Osteoblast (primary cell): ENCODE measurements around the gene TUBGCP5. TPM values are rescaled to one million over a fixed set of nuclear protein-coding genes. Genes with fewer than 3 reads are reported as not detected.

ENCODE experiments used
- DNase-seq: peaks from one replicate; pipeline ENCODE4 v3.0.0; 2011; ENCODE audit warnings: low spot score, mixed read lengths; ENCODE audit not compliant: insufficient read length; ENCODE audit errors: missing footprints
- H2AFZ ChIP-seq: 2 replicates; pipeline ENCODE4 v1.6.0; 2011; ENCODE audit warnings: mild to moderate bottlenecking, low read length
- H3K27ac ChIP-seq: 2 replicates; pipeline ENCODE4 v1.5.1; 2011; ENCODE audit warnings: mild to moderate bottlenecking, low read depth, low read length, moderate library complexity
- H3K27me3 ChIP-seq: 2 replicates; pipeline ENCODE4 v1.6.0; 2012; ENCODE audit warnings: mild to moderate bottlenecking, control low read depth, inconsistent platforms, low read length, moderate library complexity; ENCODE audit not compliant: insufficient read depth
- H3K36me3 ChIP-seq: 2 replicates; pipeline ENCODE4 v1.5.1; 2011; ENCODE audit warnings: mild to moderate bottlenecking, low read length, control low read depth, moderate library complexity; ENCODE audit not compliant: insufficient read depth
- H3K4me1 ChIP-seq: 2 replicates; pipeline ENCODE4 v1.5.1; 2011; ENCODE audit warnings: mild to moderate bottlenecking, low read length, control low read depth, moderate library complexity; ENCODE audit not compliant: insufficient read depth
- H3K4me2 ChIP-seq: 2 replicates; pipeline ENCODE4 v1.6.0; 2011; ENCODE audit warnings: mild to moderate bottlenecking, low read length; ENCODE audit not compliant: insufficient read depth
- H3K4me3 ChIP-seq: fragments of 200-600 bp; sonication (generic); 3 replicates; pipeline ENCODE4 v1.5.1; 2012; ENCODE audit warnings: mild to moderate bottlenecking, low read length, inconsistent platforms; ENCODE audit not compliant: insufficient read depth
- H3K79me2 ChIP-seq: 2 replicates; pipeline ENCODE4 v1.6.0; 2012; ENCODE audit warnings: mild to moderate bottlenecking, low read length, control low read depth, inconsistent platforms; ENCODE audit not compliant: insufficient read depth
- H3K9me3 ChIP-seq: 2 replicates; pipeline ENCODE4 v1.5.1; 2011; ENCODE audit warnings: low read depth, low read length, control low read depth
- H4K20me1 ChIP-seq: 2 replicates; pipeline ENCODE4 v1.6.0; 2012; ENCODE audit warnings: mild to moderate bottlenecking, low read length, control low read depth; ENCODE audit not compliant: insufficient read depth
- CTCF ChIP-seq: IDR thresholded peaks from 2 replicates; pipeline ENCODE4 v1.5.1; 2011; ENCODE audit warnings: mild to moderate bottlenecking, low read depth, low read length, moderate library complexity; ENCODE audit errors: extremely low read depth
- total RNA-seq: library from RNA; depleted of rRNA; stranded (reverse); fragments of >200 nt; gene quantifications from 2 replicates; pipeline ENCODE4 v1.2.3, GENCODE V29; 2012

Gene TUBGCP5
- total RNA-seq, 1 donor = 32.6 TPM

DNA sequence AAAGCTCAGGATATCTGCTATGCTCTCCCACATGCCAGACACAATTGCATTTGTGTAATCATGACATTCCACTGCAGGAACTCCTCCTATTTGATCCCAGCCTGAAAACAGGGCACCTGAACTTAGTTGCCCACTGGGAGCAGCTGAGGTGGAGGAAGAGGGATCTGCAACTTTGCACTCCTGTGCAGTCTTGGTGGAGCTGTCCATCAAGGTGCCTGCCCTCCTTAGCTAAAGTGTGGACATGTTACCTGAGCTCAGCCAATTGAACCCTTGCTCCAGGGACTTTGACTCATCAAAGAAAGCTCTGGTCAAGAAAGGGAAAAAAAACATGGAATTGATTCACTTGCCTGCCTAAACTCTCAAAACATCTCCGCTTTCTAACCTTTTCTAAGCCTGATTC is 33.3 kb upstream of the TUBGCP5 start:
- H3K36me3 ChIP-seq = no peaks in the 10 kb centered on the region
- no peaks in the 10 kb centered on the region for H3K79me2 ChIP-seq
- TF ChIP-seq CTCF = no peak
- H3K4me3 ChIP-seq = no peak overlapping the region
- H4K20me1 ChIP-seq = no peaks in the 10 kb centered on the region
- H3K4me2 ChIP-seq = no peak overlapping the region
- no peaks in the 10 kb centered on the region for H3K9me3 ChIP-seq
- no peak for DNase-seq
- peaks cover 10% of the 10 kb centered on the region for H3K4me1 ChIP-seq
- no peak overlapping the region for H2AFZ ChIP-seq
- no peak overlapping the region for H3K27ac ChIP-seq
- H3K27me3 ChIP-seq = peaks cover 4% of the 10 kb centered on the region

- Histone ChIP-seq H2AFZ (no peak overlapping the region), H3K4me3 (no peak overlapping the region), H3K27me3 (peaks cover 4% of the 10 kb centered on the region), H3K4me2 (no peak overlapping the region), H3K27ac (no peak overlapping the region), H3K9me3 (no peaks in the 10 kb centered on the region), H4K20me1 (no peaks in the 10 kb centered on the region), H3K79me2 (no peaks in the 10 kb centered on the region), H3K36me3 (no peaks in the 10 kb centered on the region), H3K4me1 (peaks cover 10% of the 10 kb centered on the region)
- no peak for DNase-seq
- TF ChIP-seq CTCF = no peak
These were observed 30.3 kb upstream of the TUBGCP5 start for GRCh38 chr15:23069496-23070166.

DNA sequence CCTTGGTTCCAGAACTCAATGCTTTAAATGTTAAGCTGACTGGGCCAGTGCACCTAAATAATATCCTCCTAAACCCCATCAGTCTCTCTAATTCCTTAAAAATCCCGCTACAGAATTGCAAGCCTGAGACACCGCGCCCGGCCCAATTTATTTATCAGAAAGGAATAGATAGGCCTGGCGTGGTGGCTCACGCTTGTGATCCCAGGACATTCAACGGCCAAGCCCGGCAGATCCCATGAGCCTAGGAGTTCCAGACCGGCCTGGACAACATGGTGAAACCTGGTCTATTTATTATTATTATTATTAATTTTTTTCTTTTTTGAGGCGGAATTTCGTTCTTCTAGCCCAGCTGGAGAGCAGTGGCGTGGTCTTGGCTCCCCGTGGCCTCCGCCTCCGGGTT is 28.0 kb upstream of the TUBGCP5 start:
- Histone ChIP-seq H3K27ac (no peak overlapping the region), H3K79me2 (no peaks in the 10 kb centered on the region), H3K4me3 (no peak overlapping the region), H2AFZ (no peak overlapping the region), H3K36me3 (no peaks in the 10 kb centered on the region), H3K4me1 (no peaks in the 10 kb centered on the region), H4K20me1 (no peaks in the 10 kb centered on the region), H3K4me2 (no peak overlapping the region), H3K9me3 (no peaks in the 10 kb centered on the region), H3K27me3 (no peaks in the 10 kb centered on the region)
- TF ChIP-seq CTCF = no peak
- DNase-seq = no peak

GRCh38 chr15:23065836-23066235 is 26.5 kb upstream of the TUBGCP5 start:
- Histone ChIP-seq H3K27me3 (no peaks in the 10 kb centered on the region), H3K27ac (no peak overlapping the region), H2AFZ (no peak overlapping the region), H3K9me3 (no peaks in the 10 kb centered on the region), H3K4me2 (no peak overlapping the region), H3K79me2 (no peaks in the 10 kb centered on the region), H3K4me3 (no peak overlapping the region), H3K4me1 (no peaks in the 10 kb centered on the region), H3K36me3 (no peaks in the 10 kb centered on the region), H4K20me1 (no peaks in the 10 kb centered on the region)
- DNase-seq = no peak
- TF ChIP-seq CTCF = no peak
